Fibroblast of gingiva (primary cell): ENCODE measurements around the gene LZTS2.

Experiments
- DNase-seq: peaks from one replicate; pipeline ENCODE4 v3.0.0-alpha.2; 2011; ENCODE audit warnings: low read depth

LZTS2 gene

DNA sequence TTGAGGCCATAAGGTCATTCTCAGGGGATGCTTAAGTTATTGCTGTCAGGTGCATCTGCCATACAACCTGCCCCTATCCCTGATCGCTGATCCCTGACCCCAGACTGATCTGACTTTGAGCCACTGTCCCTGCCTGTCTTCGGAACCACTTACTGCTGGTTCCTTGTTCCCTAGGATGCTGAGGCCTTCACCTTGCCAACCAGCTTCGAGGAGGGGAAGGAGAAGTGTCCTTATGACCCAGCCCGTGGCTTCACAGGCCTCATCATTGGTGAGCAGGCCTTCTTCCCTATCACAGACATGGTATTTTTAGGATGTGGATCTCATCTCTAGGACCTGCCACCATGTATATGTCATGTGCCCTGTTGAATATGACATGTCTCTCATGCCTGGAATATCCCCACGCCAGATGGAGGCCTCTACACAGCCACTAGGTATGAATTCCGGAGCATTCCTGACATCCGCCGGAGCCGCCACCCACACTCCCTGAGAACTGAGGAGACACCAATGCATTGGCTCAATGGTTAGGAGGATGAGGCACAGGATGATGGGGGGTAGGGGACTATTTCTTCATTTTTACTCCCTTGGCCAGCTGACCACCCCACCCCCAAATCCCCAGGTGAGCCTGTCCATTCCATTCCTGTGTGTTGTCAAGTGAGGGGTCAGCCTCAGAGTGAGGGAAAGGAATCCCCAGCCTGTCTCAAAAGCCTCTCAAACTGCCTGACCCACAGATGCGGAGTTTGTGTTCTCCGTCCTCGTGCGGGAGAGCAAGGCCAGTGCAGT lies 21.3 kb upstream of the LZTS2 start:
- no peak for DNase-seq

DNA sequence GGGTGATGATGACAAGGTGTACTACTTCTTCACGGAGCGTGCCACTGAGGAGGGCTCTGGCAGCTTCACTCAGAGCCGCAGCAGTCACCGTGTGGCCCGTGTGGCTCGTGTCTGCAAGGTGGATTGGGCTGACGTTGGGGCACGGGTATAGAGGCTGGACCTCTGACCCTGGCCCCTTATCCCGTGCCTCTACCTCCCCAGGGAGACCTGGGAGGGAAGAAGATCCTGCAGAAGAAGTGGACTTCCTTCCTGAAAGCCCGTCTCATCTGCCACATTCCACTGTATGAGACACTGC lies 20.8 kb upstream of the LZTS2 start:
- no peak for DNase-seq

DNA sequence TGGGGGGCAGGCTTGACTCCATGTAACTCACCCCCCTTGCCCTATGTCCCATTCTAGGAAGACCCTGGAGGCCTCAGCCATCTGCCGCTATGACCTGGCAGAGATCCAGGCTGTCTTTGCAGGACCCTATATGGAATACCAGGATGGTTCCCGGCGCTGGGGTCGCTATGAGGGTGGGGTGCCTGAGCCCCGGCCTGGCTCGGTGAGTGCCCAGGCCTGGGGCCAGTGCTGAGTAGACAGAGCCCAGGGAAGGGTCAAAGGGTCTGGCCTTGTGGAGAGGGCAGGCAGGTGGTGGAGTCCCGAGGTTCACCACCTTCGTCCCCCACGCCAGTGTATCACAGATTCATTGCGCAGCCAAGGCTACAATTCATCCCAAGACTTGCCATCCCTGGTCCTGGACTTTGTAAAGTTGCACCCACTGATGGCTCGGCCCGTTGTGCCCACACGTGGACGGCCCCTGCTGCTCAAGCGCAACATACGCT lies 19.8 kb upstream of the LZTS2 start:
- DNase-seq = no peak

DNA sequence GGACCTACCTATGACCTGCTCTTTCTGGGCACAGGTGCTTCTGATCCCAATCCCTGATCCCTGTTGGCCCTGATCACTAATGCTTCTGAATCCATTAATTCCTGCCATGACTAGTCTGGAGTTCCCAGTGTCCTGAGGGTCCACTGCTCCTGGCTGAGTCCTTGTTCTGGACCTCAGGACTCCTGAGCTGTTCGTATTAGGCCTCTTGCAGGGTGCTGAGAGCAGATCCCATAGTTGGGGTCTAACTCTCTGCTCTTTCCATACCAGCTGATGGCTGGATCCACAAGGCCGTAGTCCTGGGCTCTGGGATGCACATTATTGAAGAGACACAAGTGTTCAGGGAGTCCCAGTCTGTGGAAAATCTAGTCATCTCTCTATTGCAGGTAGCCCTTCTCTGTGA lies 19.3 kb upstream of the LZTS2 start:
- no peak for DNase-seq

DNA sequence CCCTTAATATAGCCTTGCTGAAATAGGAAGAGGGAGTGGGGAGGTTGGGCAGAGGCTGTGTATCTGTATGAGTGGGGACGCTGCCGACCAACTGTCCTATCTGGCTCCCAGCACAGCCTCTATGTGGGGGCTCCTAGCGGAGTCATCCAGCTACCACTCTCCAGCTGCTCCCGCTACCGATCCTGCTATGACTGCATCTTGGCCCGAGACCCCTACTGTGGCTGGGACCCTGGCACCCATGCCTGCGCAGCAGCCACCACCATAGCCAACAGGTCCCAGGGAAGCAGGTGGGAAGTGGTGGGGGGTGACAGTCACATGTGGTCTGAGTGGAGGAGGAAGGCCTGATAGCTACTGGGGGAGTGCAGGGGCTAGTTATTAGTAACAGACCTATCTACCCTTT lies 18.9 kb upstream of the LZTS2 start:
- no peak for DNase-seq

DNA sequence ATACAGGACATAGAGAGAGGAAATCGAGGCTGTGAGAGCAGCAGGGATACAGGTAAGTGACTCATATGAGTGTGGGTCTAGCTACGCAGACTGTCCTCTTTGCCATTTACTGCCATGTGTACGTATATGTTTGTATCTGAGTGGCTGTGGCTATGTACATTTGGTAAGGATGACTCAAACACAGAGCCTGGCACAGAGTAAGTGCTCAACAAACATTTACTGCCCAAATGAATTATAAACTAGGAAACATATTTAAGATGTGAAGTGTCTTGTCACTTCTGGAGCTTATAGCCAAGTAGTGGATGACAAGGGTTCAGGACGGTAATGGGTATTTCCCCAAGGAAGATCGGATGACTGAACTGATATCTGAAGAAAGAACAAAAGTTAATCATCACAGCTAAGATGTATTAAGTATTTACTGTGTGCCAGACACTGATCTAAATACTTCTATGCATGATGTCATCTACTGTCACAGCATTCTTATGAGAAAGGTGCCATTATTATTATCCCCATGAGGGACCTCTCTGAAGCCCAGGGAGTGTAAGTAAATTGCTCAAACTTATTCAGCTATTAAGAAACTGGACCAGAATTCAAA lies 18.3 kb upstream of the LZTS2 start:
- no peak for DNase-seq

DNA sequence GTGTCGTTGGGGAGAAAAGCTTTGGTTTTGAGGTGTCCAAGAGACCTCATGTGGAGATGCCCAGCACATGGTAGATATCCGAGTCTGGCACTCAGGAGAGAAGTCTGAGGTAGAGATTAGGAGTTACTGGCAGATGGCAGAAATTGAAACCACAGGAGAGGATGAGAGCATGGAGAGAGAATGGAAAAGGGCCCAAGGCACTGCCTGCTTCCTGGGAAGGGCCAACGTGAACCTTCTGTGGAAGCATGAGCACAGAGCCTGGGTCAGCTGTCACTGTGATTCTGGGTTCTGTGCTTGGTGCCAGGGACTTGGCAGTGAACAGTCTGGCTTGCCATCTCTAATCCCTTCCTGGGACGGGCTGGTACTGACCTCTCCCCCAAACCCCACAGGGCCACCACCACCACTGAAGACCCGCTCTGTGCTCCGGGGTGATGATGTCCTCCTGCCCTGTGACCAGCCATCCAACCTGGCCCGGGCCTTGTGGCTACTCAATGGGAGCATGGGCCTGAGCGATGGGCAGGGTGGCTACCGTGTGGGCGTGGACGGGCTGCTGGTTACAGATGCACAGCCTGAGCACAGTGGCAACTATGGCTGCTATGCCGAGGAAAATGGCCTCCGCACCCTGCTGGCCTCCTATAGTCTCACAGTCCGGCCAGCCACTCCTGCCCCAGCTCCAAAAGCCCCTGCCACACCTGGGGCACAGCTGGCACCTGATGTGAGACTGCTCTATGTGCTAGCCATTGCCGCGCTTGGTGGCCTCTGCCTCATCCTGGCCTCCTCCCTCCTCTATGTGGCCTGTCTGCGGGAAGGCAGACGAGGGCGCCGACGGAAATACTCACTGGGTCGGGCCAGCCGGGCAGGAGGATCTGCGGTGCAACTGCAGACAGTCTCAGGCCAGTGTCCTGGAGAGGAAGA lies 16.4 kb upstream of the LZTS2 start:
- no peak for DNase-seq

DNA sequence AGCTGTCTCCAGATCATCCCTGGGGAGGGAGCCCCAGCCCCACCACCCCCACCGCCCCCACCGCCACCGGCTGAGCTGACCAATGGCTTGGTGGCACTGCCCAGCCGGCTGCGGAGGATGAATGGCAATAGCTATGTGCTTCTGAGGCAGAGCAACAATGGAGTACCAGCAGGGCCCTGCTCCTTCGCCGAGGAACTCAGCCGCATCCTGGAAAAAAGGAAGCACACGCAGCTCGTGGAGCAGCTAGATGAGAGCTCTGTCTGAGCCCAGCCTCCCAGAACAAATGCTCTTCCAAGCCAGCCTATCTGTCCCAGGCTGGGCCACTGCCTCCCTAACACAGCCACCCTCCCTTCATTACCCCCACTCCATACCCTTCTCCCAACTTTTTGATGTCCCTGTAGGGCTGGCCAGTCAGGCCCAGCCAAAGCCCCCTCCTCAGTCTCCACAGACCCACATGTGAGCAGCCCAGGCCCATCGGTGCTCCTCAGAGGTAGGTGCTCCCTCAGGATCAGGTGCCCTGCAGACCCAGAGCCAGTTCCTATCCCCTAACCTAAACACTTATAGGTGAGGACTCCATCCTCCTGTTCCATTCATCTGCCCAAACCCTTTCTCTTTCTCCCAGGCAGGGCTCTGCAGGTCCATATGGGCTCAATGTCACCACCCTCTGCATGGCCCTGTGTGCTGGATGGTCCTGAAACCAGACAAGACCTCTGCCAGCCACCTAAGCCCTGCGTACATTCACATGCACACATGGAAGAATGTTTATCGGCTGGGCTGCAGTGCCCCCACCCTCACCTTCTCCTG lies 15.5 kb upstream of the LZTS2 start:
- DNase-seq = no peak

DNA sequence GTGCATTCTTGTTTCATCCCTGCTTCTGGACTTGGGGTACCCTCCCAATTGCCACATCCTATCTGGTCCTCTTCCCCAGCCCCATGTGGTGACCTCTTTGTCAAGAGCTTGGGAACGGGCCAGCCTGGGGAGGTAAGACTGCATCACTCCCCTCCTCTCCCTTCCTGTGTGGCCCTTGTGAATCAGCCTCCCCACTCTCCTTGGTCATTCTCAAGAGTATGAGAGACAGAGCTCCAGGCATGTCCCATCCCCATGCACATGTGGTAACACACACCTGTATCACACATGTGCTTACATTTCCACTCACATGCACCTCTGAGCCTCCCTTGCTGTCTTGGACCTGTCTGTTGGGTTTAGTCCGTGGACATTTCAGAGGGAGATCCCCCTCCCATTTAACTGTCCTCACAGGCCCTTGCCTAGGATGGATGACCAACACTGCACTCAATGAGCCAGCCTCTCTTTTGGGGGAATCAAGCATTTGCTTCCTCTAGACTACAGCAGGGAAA lies 14.9 kb upstream of the LZTS2 start:
- DNase-seq = no peak

DNA sequence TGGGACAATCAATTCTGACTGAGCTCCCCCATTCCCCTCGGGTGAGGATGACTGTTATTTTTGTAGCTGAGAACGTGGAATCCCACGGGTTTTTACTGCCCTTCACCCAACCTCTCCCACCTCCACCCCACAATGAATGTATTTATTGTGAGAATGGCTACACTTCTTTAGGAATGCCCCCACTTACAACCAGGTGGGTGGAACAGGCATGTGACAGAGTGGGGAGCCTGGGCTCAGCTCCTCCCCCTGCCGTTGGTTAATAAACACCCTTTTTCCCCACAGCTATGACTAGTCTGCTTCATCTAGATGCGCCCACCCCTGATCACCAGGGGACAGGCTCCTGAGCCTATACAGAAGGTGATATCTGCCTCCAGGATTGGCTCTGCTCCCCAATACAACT lies 14.3 kb upstream of the LZTS2 start:
- DNase-seq = no peak

DNA sequence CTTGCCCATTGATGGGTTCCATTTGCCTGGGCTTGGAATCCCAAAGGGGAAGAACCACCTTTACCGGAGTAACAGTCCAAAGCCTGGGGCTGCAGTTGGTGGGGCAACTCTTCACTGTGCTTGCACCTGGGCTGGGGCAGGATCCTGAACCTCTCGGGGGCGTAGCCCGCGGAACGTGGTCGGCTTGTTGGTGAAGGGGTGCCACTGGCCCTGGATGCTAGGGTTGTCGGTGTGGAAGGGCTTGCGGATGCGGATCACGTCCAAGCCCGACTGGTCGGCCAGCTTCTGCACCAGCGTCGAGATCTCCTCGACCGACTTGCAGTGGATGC lies 13.0 kb upstream of the LZTS2 start:
- no peak for DNase-seq

DNA sequence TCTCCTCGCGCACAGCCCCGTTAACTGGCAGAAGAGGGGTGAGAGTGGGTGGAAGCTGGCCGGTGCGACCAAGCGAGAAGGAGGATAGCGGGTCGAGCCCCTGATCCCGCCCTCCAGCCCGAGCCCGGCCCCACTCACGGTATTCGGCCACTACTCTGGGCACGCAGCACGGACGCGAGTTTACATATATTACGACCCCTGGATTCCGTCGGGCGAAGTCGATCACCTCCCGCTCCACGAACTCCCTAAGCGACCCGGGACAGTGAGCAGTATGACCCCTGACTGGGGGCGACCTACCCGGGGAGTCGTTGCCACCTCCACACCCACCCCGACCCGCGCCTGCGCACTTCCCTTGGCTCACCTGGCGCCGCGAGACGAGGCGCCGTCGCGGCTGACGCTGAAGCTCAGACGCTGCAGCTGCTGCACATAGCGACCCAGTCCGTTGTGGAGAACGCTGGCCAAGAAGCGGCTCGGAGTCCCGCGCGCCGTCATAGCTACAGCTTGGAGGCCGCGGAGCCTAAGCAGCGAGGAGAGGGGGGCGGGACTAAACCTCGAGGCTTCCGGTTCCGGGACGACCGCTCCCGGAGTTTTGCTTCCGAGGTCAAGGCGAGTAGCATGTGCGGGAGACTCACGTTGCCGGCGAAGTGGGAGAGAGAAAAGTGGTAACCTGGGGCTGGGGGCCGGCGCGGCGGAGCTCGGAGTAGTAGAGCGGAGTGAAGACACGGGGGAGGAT lies 12.5 kb upstream of the LZTS2 start, which contains the start of the genes MRPL43 and TWNK:
Gene MRPL43 (minus strand): TSS at position 546 of the 733 bp plus-strand sequence. CDS start 54 bp downstream, at position 492.
Gene TWNK (plus strand): TSS at position 592 of the 733 bp plus-strand sequence. CDS start 668 bp downstream, outside the sequence.
- peak; percentile 51 for DNase-seq

DNA sequence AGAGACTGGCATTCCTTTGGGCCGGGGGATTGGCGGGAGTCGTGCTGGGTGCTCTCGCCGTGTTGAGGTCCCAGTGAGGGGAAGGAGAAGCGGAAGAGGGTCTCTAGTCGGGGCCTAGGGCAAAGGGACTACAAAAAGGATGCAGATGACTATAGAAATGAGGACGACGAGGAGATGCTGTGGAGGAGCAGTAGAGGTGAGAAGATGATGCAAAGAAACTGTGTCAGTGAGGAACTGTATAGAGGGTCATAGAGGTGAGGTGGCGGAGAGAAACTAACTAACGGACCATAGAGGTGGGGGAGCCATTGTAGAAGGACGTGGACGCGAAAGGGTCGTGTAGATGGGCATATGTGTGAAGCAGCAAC lies 11.9 kb upstream of the LZTS2 start:
- DNase-seq = no peak

DNA sequence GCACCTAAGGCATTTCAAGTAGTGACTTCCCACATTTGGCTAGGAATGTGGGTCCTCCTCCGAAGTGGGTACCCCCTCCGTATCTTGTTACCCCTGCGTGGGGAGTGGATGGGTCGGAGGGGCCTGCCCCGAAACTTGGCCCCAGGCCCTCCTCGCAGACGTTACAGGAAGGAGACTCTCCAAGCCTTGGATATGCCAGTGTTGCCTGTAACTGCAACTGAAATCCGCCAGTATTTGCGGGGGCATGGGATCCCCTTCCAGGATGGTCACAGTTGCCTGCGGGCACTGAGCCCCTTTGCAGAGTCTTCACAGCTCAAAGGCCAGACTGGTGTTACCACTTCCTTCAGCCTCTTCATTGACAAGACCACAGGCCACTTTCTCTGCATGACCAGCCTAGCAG lies 11.4 kb upstream of the LZTS2 start:
- DNase-seq = no peak

DNA sequence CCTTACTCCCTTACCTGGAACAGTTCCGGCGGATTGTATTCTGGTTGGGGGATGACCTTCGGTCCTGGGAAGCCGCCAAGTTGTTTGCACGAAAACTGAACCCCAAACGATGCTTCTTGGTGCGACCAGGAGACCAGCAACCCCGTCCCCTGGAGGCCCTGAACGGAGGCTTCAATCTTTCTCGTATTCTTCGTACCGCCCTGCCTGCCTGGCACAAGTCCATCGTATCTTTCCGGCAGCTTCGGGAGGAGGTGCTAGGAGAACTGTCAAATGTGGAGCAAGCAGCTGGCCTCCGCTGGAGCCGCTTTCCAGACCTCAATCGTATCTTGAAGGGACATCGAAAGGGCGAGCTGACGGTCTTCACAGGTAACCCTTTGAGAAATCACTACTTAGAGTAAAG lies 10.5 kb upstream of the LZTS2 start:
- no peak for DNase-seq

DNA sequence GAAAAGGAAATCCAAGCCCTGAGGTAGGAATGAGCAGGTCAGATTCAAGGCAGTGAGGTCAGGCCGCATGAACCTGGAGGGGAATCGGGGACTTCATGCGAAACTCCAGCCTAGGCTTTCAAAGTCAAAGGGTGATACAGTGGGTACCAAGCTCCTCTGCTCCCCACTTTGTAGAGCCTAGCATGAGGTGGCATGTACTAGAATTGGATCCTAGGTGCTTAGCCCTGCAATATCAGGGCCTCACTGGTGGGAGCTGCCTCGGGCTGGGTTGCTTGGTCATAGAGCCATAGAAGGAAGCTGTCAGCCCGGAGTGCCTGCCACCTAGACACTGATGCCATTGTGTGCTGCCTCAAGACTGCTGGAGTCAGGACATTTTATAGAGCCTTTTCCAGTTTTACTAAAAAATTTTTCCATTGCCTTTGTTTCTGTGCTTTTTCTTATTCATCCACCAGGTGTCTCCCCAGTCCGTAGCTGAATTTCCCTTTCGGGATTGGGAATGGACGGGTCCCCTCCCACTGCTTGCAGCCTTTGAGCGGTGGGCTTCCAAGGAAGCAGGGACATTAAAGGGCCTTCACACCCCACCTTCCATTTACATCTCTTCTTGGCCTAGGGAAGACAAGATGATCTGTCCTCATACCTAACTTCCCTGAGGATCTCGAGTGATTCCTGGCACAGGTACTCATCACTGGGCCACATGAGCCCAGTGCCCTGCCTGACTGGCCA lies 5.5 kb upstream of the LZTS2 start:
- DNase-seq = no peak

DNA sequence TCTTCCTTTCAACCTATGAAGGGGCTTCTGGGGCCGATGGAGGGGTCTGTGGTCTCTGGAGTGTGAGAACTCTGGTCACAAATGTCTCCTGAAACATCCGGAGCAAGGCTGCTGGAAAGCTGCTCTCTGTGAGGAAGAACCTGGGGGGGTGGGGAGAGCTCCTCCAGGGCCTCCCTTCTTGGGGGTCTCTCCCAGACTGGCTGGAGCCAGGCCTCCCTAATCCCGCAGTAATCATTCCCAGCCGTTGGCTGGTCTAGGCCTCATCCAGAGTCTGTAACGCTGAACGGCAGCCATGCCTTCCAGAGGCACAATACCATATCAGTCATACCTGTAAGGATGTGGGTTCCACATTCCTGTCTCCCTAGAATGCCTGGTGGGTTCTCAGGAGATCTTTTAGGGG lies 4.4 kb upstream of the LZTS2 start:
- no peak for DNase-seq

DNA sequence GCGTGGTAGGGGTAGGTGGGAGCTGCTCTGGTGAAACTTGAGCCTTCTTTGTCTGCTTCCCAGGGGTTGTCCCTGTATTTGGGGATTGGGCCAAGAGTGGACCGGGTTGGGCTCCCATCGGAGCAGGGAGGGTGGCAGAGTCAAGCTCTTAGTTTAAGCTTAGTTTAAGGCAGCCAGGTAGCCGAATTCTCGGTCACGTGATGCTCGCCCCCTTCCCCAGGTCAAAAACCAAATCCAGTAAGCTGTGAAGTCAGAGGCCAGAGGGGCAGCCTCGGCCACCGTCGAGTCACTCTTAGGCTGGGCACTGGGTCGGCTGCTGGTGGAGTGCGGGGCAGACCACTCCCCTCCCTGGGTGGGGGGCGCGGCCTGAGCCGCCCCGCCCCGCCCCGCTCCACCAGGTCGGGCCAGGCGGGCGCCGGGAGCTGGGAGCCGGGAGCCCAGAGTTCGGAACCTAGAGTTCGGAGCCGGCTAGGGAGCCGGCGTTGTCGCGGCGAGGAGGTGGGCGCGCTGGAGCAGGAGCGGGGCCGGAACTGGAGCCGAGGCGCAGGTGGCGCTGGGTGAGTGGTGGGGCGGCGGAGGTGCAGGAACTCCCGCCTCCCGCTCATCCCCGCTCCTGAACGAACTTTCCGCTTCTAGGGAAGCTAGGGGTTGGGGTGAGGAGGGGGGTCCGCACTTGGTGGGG lies 2.8 kb upstream of the LZTS2 start:
- no peak for DNase-seq

DNA sequence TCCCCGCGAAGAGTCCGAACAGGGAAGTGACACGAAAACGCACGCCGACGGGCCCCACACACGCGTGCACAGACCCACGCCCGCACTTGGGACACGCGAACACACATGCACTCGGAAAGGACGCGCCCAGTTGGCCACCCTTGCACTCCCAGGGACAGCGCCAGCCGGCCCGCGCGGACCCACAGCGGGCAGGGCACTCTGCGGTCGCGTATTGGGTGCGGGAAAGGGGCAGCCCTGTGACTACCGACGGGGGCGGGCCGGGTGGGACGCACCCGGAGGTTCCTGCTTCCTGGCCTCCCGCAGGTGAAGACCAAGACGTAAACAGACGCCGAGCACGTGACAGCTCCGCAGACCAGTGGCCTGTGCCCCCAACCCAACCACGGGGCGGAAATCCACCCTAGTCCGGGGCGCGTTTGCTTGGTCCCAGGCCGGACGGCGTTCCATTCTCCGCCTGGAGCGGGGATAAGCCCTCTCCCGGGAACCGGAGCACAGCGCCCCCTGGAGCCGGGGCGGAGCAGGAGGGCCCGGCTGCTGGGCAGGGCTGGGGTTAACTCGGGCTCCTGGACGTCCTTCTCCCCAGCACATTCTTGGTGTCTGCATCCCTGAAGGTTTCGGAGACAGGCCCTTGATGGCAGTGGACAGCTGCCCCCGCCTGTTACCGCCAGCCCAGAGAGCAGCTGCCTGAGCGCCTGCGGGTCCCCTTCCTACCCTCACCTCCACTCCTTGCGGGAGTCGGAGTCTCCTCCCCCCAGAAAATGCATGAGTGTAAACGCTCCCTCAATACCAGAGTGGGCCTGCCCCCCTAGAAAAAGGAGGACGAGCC lies 2.0 kb upstream of the LZTS2 start:
- peak; percentile 65 for DNase-seq
